ENCODE data around the gene ABHD17C.

DNA sequence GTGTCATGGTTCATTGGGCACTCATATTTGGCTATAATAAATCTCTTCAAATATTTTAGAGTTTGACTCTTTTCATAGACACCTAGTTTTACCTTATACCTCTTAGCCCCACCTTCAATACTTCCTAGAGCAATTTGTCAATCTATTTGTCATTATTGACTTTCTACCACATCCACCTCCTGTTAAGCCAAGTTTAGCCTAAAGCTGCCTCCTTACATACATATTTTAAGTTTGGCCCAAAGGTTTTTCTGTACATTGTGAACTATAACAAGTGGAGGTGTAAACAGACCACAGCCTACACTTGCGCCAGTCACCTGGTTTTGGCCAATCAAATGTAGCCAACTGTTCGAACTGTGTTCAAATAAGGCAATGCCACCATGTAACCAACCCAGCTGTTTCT, 18.1 kb upstream of the ABHD17C start:
- TF ChIP-seq, protein P1, sequence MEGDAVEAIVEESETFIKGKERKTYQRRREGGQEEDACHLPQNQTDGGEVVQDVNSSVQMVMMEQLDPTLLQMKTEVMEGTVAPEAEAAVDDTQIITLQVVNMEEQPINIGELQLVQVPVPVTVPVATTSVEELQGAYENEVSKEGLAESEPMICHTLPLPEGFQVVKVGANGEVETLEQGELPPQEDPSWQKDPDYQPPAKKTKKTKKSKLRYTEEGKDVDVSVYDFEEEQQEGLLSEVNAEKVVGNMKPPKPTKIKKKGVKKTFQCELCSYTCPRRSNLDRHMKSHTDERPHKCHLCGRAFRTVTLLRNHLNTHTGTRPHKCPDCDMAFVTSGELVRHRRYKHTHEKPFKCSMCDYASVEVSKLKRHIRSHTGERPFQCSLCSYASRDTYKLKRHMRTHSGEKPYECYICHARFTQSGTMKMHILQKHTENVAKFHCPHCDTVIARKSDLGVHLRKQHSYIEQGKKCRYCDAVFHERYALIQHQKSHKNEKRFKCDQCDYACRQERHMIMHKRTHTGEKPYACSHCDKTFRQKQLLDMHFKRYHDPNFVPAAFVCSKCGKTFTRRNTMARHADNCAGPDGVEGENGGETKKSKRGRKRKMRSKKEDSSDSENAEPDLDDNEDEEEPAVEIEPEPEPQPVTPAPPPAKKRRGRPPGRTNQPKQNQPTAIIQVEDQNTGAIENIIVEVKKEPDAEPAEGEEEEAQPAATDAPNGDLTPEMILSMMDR (IDR thresholded peaks at IDR 0.05), result no peak
- no peak for TF ChIP-seq POLR2A (IDR thresholded peaks at IDR 0.05)

Measured in right lobe of liver (tissue), 4 donors.